ENCODE results near the gene C6orf132. TPM values are rescaled to one million over a fixed set of nuclear protein-coding genes. Genes with fewer than 3 reads are reported as not detected.

Gene C6orf132
- total RNA-seq, 4 donors from 2014 or later = 0.05 to 0.16 TPM; not detected in 2

DNA sequence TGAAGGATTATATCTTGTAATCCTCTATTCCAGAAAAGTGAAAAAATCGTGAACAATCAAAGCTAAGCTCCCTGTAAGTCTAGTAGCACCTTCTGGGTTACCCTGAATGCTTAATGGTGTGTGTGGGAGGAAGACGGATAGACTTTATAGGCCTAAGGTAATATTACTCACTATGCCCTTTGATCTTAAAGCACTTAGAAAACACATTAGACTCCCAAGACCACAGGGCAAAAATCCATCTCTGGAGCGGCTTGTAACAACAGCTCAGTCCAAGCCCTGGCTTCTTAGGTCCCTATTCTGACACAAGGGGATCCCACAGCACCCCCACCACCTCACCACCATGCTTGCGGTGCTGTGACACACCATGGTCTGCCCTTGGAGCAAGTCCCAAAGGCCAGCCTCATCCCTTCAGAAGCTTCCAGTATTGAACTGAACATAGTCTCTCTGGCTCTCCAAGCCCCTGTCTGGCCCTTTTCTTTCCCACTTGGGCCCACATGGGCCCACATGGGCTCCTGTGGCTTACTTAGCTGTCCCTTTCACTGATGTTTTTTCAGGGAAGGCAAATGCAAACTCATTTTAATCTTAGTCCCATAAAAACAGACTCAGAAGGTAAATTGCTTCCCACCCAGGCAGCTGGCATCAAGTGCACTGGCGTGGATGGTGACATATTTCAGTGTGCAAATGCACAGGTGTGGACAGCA is 28.3 kb downstream of the C6orf132 start:
- in situ Hi-C loops (cut with MboI; ENCODE audit: low sequenced_read_pairs in 4 of 4) = no loop called here

DNA sequence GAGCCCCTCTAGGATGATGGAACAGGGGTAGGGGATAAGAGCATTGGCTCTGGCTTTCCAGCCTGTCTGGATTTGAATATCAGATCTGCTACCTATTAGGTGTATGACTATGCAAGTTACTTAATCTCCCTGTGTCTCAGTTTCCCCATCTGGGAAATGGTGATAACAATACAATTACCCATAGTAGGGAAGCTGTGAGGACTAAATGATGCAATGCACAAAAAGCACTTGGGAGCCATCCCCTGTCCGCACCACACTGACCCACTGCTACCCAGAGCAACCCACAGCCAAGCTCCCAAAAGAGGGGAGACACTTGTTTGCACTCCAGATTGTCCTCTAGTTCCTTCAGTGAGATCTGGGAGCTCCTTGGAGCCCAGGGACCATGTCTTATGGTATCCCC is 30.1 kb downstream of the C6orf132 start:
- DNase-seq = no peak
- ATAC-seq = no peak
- Histone ChIP-seq H3K27me3 (no peaks in the 10 kb centered on the region), H3K36me3 (no peaks in the 10 kb centered on the region), H3K4me1 (peaks cover 0 to 1% of the 10 kb centered on the region in 2 donors), H3K9me3 (no peaks in the 10 kb centered on the region), H3K4me3 (no peak overlapping the region), H3K27ac (no peak overlapping the region)
- in situ Hi-C loops (cut with MboI; ENCODE audit: low sequenced_read_pairs in 4 of 4) (no loop called here), intact Hi-C loops (cut with DNase I; ENCODE audit: low total_unique reads) (no loop called here)
- TF ChIP-seq, protein P1, sequence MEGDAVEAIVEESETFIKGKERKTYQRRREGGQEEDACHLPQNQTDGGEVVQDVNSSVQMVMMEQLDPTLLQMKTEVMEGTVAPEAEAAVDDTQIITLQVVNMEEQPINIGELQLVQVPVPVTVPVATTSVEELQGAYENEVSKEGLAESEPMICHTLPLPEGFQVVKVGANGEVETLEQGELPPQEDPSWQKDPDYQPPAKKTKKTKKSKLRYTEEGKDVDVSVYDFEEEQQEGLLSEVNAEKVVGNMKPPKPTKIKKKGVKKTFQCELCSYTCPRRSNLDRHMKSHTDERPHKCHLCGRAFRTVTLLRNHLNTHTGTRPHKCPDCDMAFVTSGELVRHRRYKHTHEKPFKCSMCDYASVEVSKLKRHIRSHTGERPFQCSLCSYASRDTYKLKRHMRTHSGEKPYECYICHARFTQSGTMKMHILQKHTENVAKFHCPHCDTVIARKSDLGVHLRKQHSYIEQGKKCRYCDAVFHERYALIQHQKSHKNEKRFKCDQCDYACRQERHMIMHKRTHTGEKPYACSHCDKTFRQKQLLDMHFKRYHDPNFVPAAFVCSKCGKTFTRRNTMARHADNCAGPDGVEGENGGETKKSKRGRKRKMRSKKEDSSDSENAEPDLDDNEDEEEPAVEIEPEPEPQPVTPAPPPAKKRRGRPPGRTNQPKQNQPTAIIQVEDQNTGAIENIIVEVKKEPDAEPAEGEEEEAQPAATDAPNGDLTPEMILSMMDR (IDR thresholded peaks at IDR 0.05 in 4 of 5, conservative IDR thresholded peaks at IDR 0.05 in 1 of 5) = no peak
- no peak for TF ChIP-seq POLR2A (IDR thresholded peaks at IDR 0.05)

More for the DNA sequence above, 28.3 kb downstream of the C6orf132 start:
- TF ChIP-seq, protein P1 (IDR thresholded peaks at IDR 0.05 in 4 of 5, conservative IDR thresholded peaks at IDR 0.05 in 1 of 5) = no peak
- TF ChIP-seq POLR2A (IDR thresholded peaks at IDR 0.05) = no peak
- peaks cover 3 to 6% of the 10 kb centered on the region in 2 donors for H3K4me1 ChIP-seq
- no peaks in the 10 kb centered on the region for H3K36me3 ChIP-seq
- H3K4me3 ChIP-seq = no peak overlapping the region
- ATAC-seq = no peak
- intact Hi-C loops (cut with DNase I; ENCODE audit: low total_unique reads) = no loop called here
- no peaks in the 10 kb centered on the region for H3K27me3 ChIP-seq
- no peak overlapping the region for H3K27ac ChIP-seq
- DNase-seq = no peak
- no peaks in the 10 kb centered on the region for H3K9me3 ChIP-seq

DNA sequence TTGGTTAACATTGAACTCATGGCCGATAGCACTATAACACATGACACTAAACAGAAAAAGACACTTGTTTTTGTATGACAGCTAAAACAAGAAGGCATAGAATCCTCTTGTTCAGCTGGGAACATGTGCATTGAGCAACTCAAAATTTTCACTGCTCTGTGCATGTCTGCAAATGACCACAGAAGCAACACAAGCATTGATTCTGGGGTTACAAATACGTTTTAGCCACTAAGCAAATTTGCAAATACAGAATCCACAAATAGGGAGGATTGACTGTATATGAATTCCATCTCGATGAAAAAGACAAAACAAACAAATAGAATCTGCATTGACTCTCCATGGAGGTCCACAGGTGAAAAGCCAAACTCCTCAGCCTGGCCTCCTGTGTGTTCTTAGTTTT is 31.7 kb downstream of the C6orf132 start:
- H3K27me3 ChIP-seq = peaks cover 0 to 2% (median 0%) of the 10 kb centered on the region in 3 donors
- intact Hi-C loops (cut with DNase I; ENCODE audit: low total_unique reads) (no loop called here), in situ Hi-C loops (cut with MboI; ENCODE audit: low sequenced_read_pairs in 4 of 4) (no loop called here)
- H3K27ac ChIP-seq = no peak overlapping the region
- ATAC-seq = no peak
- DNase-seq = no peak
- no peaks in the 10 kb centered on the region for H3K36me3 ChIP-seq
- H3K4me1 ChIP-seq = no peaks in the 10 kb centered on the region
- TF ChIP-seq, protein P1 (IDR thresholded peaks at IDR 0.05 in 4 of 5, conservative IDR thresholded peaks at IDR 0.05 in 1 of 5) = no peak
- no peak for TF ChIP-seq POLR2A (IDR thresholded peaks at IDR 0.05)
- H3K9me3 ChIP-seq = no peaks in the 10 kb centered on the region
- H3K4me3 ChIP-seq = no peak overlapping the region

DNA sequence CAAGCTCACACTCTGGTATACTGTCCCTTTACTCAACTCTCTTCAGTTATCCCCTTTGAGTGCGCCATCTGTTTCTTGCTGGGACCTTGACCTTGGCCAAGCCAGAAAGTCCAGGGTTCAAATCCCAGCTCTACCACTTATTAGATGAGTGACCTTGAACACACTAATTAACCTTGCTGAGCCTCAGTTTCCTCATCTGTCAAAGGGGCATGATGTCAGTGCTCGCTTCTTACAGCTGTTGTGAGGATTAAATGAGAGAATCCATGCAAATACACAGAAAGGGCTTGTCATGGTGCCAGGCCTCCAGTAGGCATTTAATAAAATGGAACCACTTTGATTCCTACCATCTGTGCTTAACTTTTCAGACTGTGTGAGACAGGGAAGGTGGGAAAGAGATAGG is 34.3 kb downstream of the C6orf132 start:
- TF ChIP-seq POLR2A (IDR thresholded peaks at IDR 0.05) = no peak
- TF ChIP-seq, protein P1 (IDR thresholded peaks at IDR 0.05 in 4 of 5, conservative IDR thresholded peaks at IDR 0.05 in 1 of 5) = no peak
- Histone ChIP-seq H3K4me1 (no peaks in the 10 kb centered on the region), H3K27me3 (peaks cover 5 to 15% (median 13%) of the 10 kb centered on the region in 3 donors), H3K4me3 (no peak overlapping the region), H3K9me3 (no peaks in the 10 kb centered on the region), H3K36me3 (no peaks in the 10 kb centered on the region), H3K27ac (no peak overlapping the region)
- in situ Hi-C loops (cut with MboI; ENCODE audit: low sequenced_read_pairs in 4 of 4) (no loop called here), intact Hi-C loops (cut with DNase I; ENCODE audit: low total_unique reads) (no loop called here)
- ATAC-seq (no peak), DNase-seq (no peak)
